GM12892 (cell line): Measurements from ENCODE around the gene IL21R.

Experiments
- POLR2A ChIP-seq: IDR thresholded peaks from 2 replicates; pipeline ENCODE4 v1.6.1; 2011; ENCODE audit warnings: low read depth, low read length, control low read depth
- POLR2AphosphoS5 ChIP-seq: IDR thresholded peaks from 2 replicates; pipeline ENCODE4 v1.6.1; 2011; ENCODE audit warnings: low read depth, low read length, control low read depth

- TF ChIP-seq POLR2A (no peak), POLR2AphosphoS5 (no peak)
Observed at GRCh38 chr16:27475561-27475960, 73.6 kb downstream of the IL21R start.
